HG02610 (cell line): ENCODE results near the gene PAK4.
"Not testable (repeated sequence)": the region's sequence is repeated elsewhere in the genome, so short reads cannot be mapped to it uniquely, and the experiment has no call there.

ENCODE experiments used
- ATAC-seq: cut with Tn5 transposase; IDR thresholded peaks from one replicate; pipeline ENCODE4 v1.9.1; 2021; ENCODE audit warnings: mild to moderate bottlenecking, moderate library complexity; ENCODE audit not compliant: unreplicated experiment

PAK4 gene

DNA sequence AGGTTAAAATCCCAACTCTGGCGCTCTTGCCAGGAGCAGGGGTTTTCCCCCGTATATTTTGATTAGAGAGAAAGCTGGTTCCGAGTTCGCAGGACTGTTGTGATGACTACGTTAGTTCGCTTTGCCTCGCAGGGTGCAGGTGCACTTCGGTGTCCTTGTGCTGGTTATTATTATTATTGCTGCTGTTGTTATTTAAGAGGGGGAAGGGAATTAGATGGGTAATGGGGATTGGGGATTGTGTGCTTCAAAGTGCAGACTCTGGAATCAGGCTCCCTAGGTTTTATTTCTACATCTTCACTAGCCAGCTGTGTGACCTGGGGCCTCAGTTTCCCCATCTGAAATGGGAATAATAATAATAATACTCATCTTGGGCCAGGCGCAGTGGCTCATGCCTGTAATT is 26.2 kb upstream of the PAK4 start:
- ATAC-seq: no peak

- no peak for ATAC-seq
Observed at GRCh38 chr19:39100500-39101166, 25.0 kb upstream of the PAK4 start.

- ATAC-seq: no peak
Observed at GRCh38 chr19:39103151-39103550, 22.4 kb upstream of the PAK4 start.

DNA sequence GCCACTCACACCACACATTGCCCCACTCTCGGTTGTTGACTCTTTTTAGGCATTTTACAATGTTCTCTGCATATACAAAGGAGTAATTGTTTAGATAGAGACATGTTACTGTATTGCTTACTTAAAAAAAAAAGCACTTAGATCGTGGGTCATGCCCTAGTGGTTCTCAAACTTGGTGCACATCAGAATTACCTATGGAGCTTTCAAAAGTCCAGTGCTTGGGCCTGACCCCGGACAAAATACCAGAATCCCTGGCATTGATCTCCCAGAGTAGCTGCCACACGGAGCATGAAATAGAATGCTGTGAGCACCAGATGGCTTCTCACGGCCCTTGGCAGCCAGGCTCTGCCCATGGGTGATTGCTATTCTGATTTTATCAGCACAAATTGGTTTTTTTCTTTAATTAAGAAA is 21.4 kb upstream of the PAK4 start:
- no peak for ATAC-seq

DNA sequence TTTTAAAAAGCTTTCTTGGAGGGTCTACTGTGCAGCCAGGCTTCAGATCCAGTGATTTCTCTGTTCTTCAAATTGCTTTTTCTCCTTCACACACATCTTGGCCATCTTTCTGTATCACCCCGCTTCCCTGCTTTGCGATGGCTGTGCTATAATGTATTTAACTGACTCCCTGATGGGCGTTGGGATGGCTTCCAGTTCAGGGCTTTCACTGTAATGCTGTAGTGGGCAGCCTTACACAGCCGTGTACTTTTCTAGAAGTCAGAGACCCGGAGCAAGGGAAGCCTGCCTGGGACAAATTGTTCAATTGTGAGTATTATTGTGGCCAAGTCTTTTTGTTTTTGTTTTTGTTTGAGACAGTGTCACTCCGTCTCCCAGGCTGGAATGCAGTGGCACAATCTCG is 19.4 kb upstream of the PAK4 start:
- ATAC-seq: no peak

DNA sequence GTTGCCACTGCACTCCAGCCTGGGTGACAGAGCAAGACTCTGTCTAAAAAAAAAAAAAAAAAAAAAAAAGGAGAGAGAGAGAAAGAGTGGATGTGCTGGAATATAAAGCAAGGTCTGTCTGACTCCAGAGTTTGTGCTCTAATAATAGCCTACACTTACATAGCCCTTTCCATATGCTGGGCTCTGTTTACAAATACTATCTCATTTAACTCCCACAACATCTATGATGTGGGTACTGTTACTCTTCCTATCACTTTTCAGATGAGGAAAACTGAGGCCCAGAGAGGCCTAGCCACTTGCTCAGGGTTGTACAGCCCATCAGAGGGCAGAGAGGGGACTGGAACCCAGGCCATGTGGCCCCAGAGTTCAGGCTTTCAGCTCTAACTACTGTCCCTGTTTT is 15.9 kb upstream of the PAK4 start:
- no peak for ATAC-seq

DNA sequence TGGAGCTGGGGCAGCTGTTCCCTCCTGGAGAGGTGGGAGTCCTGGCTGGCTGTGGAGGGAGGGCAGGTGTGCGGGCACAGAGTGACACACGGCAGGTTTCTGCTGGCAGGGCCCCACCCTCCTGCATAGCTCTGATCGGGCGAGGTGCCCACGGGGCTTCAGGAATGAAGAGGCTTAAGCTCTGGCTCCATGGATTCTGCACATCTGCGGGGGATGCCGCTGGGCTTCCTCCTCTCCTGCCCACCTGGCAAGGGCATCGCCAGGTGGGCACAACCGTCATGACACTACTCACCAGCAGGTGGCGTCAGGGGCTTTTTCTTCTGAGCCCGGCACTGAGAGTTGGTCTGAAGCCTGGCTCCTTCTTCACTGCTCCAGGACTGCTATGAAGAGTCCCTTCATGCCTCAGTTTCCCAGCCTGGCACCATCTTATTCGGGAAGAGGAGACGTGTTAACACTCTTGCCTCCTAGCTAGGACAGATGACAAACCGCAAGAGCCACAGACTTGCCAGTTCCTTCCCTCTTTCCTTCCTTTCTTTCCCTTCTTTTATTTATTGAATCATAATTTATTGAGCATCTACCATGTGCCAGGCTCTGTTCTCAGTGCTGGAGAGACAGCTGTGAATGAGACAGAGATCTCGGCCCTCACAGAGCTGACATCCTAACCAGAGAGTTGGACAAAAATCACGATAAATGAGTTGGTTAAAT is 15.2 kb upstream of the PAK4 start:
- no peak for ATAC-seq

GRCh38 chr19:39111593-39112199 is 13.9 kb upstream of the PAK4 start:
- no peak for ATAC-seq

- no peak for ATAC-seq
Observed at GRCh38 chr19:39112338-39112890, 13.2 kb upstream of the PAK4 start.

GRCh38 chr19:39113199-39113598 is 12.4 kb upstream of the PAK4 start:
- ATAC-seq: no peak

DNA sequence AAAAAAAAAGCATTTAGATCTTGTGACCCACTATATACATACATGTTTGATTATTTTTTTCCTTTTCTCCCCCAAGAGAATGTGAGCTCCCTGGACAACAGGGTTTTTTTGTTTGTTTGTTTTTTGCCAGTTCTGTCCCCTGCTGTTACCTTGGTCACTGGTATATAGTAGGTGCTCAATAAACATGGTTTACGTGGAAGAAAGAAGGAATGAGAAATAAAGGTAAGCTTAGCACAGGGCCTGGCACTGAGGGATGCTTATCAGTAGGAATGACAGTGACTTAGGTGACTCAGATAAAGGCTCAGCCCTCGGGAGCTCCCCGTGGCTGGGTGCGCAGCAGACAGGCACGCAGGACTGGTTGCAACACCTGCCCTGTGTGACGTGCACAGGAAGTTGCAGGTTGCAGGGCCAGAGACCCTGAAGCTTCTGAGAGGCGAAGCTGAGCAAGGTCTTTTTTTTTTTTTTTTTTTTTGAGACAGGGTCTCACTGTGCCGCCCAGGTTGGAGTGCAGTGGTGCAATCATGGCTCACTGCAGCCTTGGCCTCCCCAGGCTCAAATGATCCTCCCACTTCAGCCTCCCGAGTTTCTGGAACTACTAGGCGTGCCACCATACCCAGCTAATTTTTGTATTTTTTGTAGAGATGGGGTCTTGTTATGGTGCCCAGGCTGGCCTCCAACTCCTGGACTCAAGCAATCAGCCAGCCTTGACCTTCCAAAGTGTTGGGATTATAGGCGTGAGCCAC is 10.3 kb upstream of the PAK4 start:
- no peak for ATAC-seq

DNA sequence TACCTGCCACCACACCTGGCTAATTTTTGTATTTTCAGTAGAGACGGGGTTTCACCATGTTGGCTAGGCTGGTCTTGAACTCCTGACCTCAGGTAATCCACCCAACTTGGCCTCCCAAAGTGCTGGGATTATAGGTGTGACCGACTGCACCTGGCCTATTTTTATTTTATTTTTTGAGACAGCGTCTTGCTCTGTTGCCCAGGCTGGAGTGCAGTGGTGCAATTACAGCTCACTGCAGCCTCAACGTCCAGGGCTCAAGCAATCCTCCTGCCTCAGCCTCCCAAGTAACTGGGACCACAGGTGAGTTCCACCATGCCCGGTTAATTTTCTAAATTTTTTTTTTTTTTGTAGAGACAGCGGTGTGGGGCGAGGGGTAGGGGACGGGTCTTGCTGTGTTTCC is 8.6 kb upstream of the PAK4 start:
- not testable (repeated sequence) for ATAC-seq

DNA sequence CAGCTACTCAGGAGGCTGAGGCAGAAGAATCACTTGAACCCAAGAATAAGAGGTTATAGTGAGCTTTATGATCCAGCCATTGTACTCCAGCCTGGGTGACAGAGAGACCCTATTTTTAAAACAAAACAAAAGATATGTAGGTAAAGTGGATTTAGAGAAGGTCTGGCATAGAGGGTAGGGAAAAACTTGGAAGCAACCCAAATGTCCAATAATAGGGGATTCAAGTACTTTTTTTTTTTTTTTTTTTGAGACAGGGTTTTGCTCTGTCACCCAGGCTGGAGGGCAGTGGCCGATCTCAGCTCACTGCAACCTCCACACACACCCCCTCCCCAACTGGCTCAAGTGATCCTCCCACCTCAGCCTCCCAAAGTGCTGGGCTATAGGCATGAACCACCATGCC is 5.8 kb upstream of the PAK4 start:
- no peak for ATAC-seq

- no peak for ATAC-seq
Observed at GRCh38 chr19:39122934-39123731, 2.5 kb upstream of the PAK4 start.

GRCh38 chr19:39124136-39124764 is 1.3 kb upstream of the PAK4 start:
- no peak for ATAC-seq

- no peak for ATAC-seq
Observed at GRCh38 chr19:39125199-39125553, 410 bp upstream of the PAK4 start.

DNA sequence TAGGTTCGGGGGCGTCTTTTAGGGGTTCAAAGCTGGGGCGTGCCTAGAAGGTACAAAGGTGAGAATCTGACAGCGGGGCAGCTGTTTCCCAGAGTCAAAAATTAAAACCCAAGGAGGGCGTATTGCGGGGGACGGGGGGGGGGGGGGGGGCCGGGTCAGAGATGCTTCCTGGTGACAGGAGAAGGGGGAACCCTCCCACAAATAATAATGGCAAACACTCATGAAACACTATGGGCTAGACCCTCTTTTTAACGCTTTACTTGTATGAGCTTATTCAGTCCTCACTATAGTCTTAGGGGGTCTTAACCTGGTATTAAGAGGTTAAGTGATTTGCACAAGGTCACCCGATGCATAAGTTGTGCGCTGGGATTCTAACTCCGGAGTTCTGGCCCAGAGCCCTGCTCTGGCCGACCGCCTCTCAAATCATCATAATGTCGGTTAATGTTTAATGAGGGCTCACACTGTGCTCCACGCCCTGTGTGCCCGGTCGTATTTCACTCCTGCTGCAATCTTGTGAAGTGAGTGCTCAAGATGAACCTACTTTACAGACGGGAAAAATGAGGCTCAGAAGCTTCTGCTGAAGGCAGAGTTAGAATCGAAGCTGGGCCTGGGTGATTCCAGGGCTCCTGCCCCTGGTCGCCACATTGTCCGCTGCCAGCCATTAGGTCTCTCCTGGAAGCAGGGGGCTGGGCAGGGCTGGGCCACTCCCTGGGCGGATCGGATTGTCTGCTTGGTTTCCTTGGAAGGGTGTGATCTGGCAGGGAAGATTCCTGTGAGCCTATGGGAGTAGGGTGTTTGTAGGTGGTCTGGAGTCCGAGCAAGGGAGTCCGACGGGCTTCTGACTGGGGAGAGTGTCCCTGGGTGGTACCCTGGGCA is 964 bp downstream of the PAK4 start:
- ATAC-seq: no peak

- ATAC-seq: no peak
Observed at GRCh38 chr19:39127812-39128515, 2.4 kb downstream of the PAK4 start.
